HL-60 (cell line): Measurements from ENCODE around the gene NPC2.
A peak's percentile ranks its signal among the peaks of the same experiment; 100 is the strongest.

Source experiments
- DNase-seq, 2 experiments: peaks; one replicate each; pipeline ENCODE4 v3.0.0-alpha.2; 2010 to 2020; ENCODE audit warnings: low read depth in 1 of 2, low spot score in 1 of 2
- H3K27ac ChIP-seq: fragments of 250-450 bp; sonication (Bioruptor Pico); replicated peaks from 2 replicates; pipeline ENCODE4 v1.5.1; 2020; ENCODE audit warnings: mild to moderate bottlenecking, moderate library complexity
- H3K27me3 ChIP-seq: fragments of 250-450 bp; sonication (Bioruptor Pico); 2 replicates; pipeline ENCODE4 v1.5.1; 2021; ENCODE audit warnings: mild to moderate bottlenecking, moderate library complexity; ENCODE audit not compliant: insufficient read depth, poor library complexity, severe bottlenecking
- H3K4me3 ChIP-seq: replicated peaks from 2 replicates; pipeline ENCODE4 v1.5.1; 2011; ENCODE audit warnings: mild to moderate bottlenecking, control low read depth, low read length; ENCODE audit not compliant: insufficient read depth
- CTCF ChIP-seq: IDR thresholded peaks from one replicate; pipeline ENCODE4 v1.5.1; 2011; ENCODE audit warnings: low read length, control low read depth, inconsistent platforms; ENCODE audit not compliant: insufficient read depth
- GABPA ChIP-seq: IDR thresholded peaks from 2 replicates; pipeline ENCODE4 v1.6.1; 2012; ENCODE audit warnings: low read depth
- POLR2AphosphoS5 ChIP-seq: IDR thresholded peaks from 2 replicates; pipeline ENCODE4 v1.6.1; 2012; ENCODE audit warnings: low read depth
- REST ChIP-seq: IDR thresholded peaks from 2 replicates; pipeline ENCODE4 v1.6.1; 2012; ENCODE audit warnings: low read depth; ENCODE audit not compliant: insufficient replicate concordance
- SPI1 ChIP-seq: IDR thresholded peaks from 2 replicates; pipeline ENCODE4 v1.6.1; 2012; ENCODE audit warnings: low read depth, mild to moderate bottlenecking, borderline replicate concordance

NPC2 gene

GRCh38 chr14:74502236-74503019 lies 9.3 kb upstream of the NPC2 start:
- Histone ChIP-seq H3K27ac (no peak overlapping the region), H3K27me3 (no peaks in the 10 kb centered on the region), H3K4me3 (no peak overlapping the region)
- TF ChIP-seq REST (no peak), CTCF (peak; percentile 36), GABPA (no peak), POLR2AphosphoS5 (no peak), SPI1 (no peak)
- peak in 1 of 2 experiments; percentile 21 for DNase-seq

- no peak for TF ChIP-seq POLR2AphosphoS5
- no peak for TF ChIP-seq SPI1
- TF ChIP-seq GABPA, result no peak
- TF ChIP-seq REST, result no peak
- TF ChIP-seq CTCF, result no peak
- no peak for DNase-seq
- H3K27me3 ChIP-seq, result no peaks in the 10 kb centered on the region
- H3K4me3 ChIP-seq, result no peak overlapping the region
- H3K27ac ChIP-seq, result no peak overlapping the region
Measured at GRCh38 chr14:74501691-74502090, 8.6 kb upstream of the NPC2 start.

GRCh38 chr14:74501135-74501614 lies 8.1 kb upstream of the NPC2 start:
- Histone ChIP-seq H3K27ac (no peak overlapping the region), H3K4me3 (no peak overlapping the region), H3K27me3 (no peaks in the 10 kb centered on the region)
- TF ChIP-seq CTCF, result no peak
- TF ChIP-seq POLR2AphosphoS5, result no peak
- TF ChIP-seq SPI1, result no peak
- no peak for TF ChIP-seq REST
- TF ChIP-seq GABPA, result no peak
- no peak for DNase-seq
